ENCODE data around the gene USP3.

DNA sequence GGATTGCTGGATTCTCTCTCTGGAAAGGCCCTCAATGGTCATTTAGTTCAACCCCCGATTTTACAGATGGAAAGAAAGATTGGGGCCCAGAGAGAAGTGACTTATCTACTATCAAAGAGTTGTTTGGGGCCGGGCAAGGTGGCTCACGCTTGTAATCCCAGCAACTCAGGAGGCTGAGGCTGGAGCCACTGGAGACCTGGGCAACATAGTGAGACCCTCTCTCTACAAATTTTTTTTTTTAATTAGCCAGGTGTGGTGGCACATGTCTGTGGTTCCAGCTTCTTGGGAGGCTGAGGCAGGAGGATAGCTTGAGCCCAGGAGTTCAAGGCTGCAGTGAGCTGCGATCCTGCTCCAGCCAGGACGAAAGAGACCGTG lies 5.2 kb upstream of the USP3 start:
- TF ChIP-seq CTCF (optimal IDR thresholded peaks at IDR 0.05 in 1 of 3, IDR thresholded peaks at IDR 0.05 in 1 of 3, conservative IDR thresholded peaks at IDR 0.05 in 1 of 3; ENCODE audit: extremely low read depth in 1 of 3, insufficient read depth in 2 of 3, low read length in 3 of 3) = no peak
- no peak for TF ChIP-seq EZH2 (IDR thresholded peaks at IDR 0.05; ENCODE audit: low read length)

Data from keratinocyte (primary cell).